HEK293 (cell line): ENCODE data around the gene HTT.

Experiments used
- SP3 ChIP-seq: fragments of 450-650 bp; formaldehyde crosslinking; IDR thresholded peaks from 2 replicates; pipeline ENCODE4 v1.5.1; 2016; ENCODE audit warnings: missing biosample characterization, missing genetic modification characterization
- TF ChIP-seq, protein P1 (sequence below): fragments of 450-650 bp; formaldehyde crosslinking; IDR thresholded peaks from 2 replicates; pipeline ENCODE4 v1.5.1; 2016; ENCODE audit warnings: missing biosample characterization, missing genetic modification characterization

GRCh38 chr4:3073158-3074077, 1.1 kb upstream of the HTT start:
- TF ChIP-seq, protein P1, sequence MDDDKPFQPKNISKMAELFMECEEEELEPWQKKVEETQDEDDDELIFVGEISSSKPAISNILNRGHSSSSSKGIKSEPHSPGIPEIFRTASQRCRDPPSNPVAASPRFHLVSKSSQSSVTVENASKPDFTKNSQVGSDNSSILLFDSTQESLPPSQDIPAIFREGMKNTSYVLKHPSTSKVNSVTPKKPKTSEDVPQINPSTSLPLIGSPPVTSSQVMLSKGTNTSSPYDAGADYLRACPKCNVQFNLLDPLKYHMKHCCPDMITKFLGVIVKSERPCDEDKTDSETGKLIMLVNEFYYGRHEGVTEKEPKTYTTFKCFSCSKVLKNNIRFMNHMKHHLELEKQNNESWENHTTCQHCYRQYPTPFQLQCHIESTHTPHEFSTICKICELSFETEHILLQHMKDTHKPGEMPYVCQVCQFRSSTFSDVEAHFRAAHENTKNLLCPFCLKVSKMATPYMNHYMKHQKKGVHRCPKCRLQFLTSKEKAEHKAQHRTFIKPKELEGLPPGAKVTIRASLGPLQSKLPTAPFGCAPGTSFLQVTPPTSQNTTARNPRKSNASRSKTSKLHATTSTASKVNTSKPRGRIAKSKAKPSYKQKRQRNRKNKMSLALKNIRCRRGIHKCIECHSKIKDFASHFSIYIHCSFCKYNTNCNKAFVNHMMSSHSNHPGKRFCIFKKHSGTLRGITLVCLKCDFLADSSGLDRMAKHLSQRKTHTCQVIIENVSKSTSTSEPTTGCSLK (tag by site-specific recombination) = no peak
- TF ChIP-seq SP3 (tag by site-specific recombination) = no peak; the same call in 1 of the 2 replicates
